Liver (tissue), 9 donors: ENCODE measurements around the gene DDB1. TPM values are rescaled to one million over a fixed set of nuclear protein-coding genes. Genes with fewer than 3 reads are reported as not detected.

Experiments used
- DNase-seq: peaks from one replicate; pipeline ENCODE4 v3.0.0-alpha.2; 2017; ENCODE audit warnings: low spot score
- H3K27ac ChIP-seq, 2 donors: one replicate each; pipeline ENCODE4 v1.7.0; 2013; ENCODE audit warnings: inconsistent platforms in 2 of 2, low read length in 2 of 2, control low read depth in 1 of 2, low read depth in 1 of 2, mild to moderate bottlenecking in 1 of 2
- H3K27me3 ChIP-seq, 4 donors: one replicate each; pipeline versions ENCODE4 v1.6.1 to v1.7.0; 2013; ENCODE audit warnings: low read length in 3 of 4, inconsistent platforms in 1 of 4, mild to moderate bottlenecking in 1 of 4, moderate library complexity in 1 of 4; ENCODE audit not compliant: control insufficient read depth in 4 of 4, insufficient read depth in 4 of 4
- H3K36me3 ChIP-seq, 4 donors: one replicate each; pipeline versions ENCODE4 v1.6.1 to v1.7.0; 2013; ENCODE audit warnings: low read length in 3 of 4, mild to moderate bottlenecking in 3 of 4, low read depth in 1 of 4, moderate library complexity in 1 of 4; ENCODE audit not compliant: control insufficient read depth in 4 of 4, insufficient read depth in 3 of 4
- H3K4me1 ChIP-seq, 4 donors: one replicate each; pipeline versions ENCODE4 v1.6.1 to v1.7.0; 2013; ENCODE audit warnings: low read length in 3 of 4, mild to moderate bottlenecking in 3 of 4, moderate library complexity in 1 of 4; ENCODE audit not compliant: control insufficient read depth in 4 of 4, insufficient read depth in 4 of 4
- H3K4me3 ChIP-seq, 3 donors: one replicate each; pipeline versions ENCODE4 v1.6.1 to v1.7.0; 2013; ENCODE audit warnings: low read length in 3 of 3, control low read depth in 1 of 3, low read depth in 1 of 3, mild to moderate bottlenecking in 1 of 3
- H3K9ac ChIP-seq, 2 donors: one replicate each; pipeline ENCODE4 v1.7.0; 2013; ENCODE audit warnings: low read length in 2 of 2, mild to moderate bottlenecking in 2 of 2, moderate library complexity in 2 of 2, control low read depth in 1 of 2, low read depth in 1 of 2
- H3K9me3 ChIP-seq, 4 donors: one replicate each; pipeline versions ENCODE4 v1.6.1 to v1.7.0; 2013; ENCODE audit warnings: low read length in 3 of 4; ENCODE audit not compliant: control insufficient read depth in 4 of 4
- EGR1 ChIP-seq, 2 donors: IDR thresholded peaks; 2 replicates each; pipeline ENCODE4 v1.6.1; 2016 to 2018; ENCODE audit warnings: antibody characterized with exemption in 2 of 2, low read depth in 2 of 2
- FOXA1 ChIP-seq: IDR thresholded peaks from 2 replicates; pipeline ENCODE4 v1.6.1; 2016; ENCODE audit warnings: antibody characterized with exemption
- FOXA2 ChIP-seq: IDR thresholded peaks from 2 replicates; pipeline ENCODE4 v1.6.1; 2016; ENCODE audit warnings: antibody characterized with exemption
- GABPA ChIP-seq, 2 donors: IDR thresholded peaks in 1 of 2; conservative IDR thresholded peaks in 1 of 2; 2 replicates each; pipeline ENCODE4 v1.6.1; 2016; ENCODE audit warnings: antibody characterized with exemption in 2 of 2, mild to moderate bottlenecking in 1 of 2, moderate library complexity in 1 of 2
- HNF4A ChIP-seq, 2 donors: conservative IDR thresholded peaks; 2 replicates each; pipeline ENCODE4 v1.6.1; 2016; ENCODE audit warnings: antibody characterized with exemption in 2 of 2, mild to moderate bottlenecking in 2 of 2
- HNF4G ChIP-seq: IDR thresholded peaks from 2 replicates; pipeline ENCODE4 v1.6.1; 2016; ENCODE audit warnings: antibody characterized with exemption
- JUND ChIP-seq, 2 donors: IDR thresholded peaks; 2 replicates each; pipeline ENCODE4 v1.6.1; 2016; ENCODE audit warnings: antibody characterized with exemption in 2 of 2
- NR2F2 ChIP-seq: IDR thresholded peaks from 2 replicates; pipeline ENCODE4 v1.6.1; 2016; ENCODE audit warnings: antibody characterized with exemption
- RAD21 ChIP-seq, 2 donors: IDR thresholded peaks; 2 replicates each; pipeline ENCODE4 v1.6.1; 2016; ENCODE audit warnings: antibody characterized with exemption in 2 of 2, mild to moderate bottlenecking in 2 of 2
- RXRA ChIP-seq, 2 donors: IDR thresholded peaks; 2 replicates each; pipeline ENCODE4 v1.6.1; 2017 to 2018; ENCODE audit warnings: antibody characterized with exemption in 2 of 2, mild to moderate bottlenecking in 1 of 2
- SP1 ChIP-seq: IDR thresholded peaks from 2 replicates; pipeline ENCODE4 v1.6.1; 2018; ENCODE audit warnings: antibody characterized with exemption, mild to moderate bottlenecking
- TAF1 ChIP-seq: conservative IDR thresholded peaks from 2 replicates; pipeline ENCODE4 v1.6.1; 2016; ENCODE audit warnings: antibody characterized with exemption, mild to moderate bottlenecking
- YY1 ChIP-seq: IDR thresholded peaks from 2 replicates; pipeline ENCODE4 v1.6.1; 2016; ENCODE audit warnings: antibody characterized with exemption, mild to moderate bottlenecking
- WGBS: extraction: QIAGEN DNeasy Blood & Tissue Kit; methylation state at CpG from one replicate; pipeline ENCODE4 v1.1.7; 2013; 5-methylcytosine and 5-hydroxymethylcytosine counted together
- polyA plus RNA-seq, 2 donors: library from polyadenylated mRNA; stranded (reverse) in 1 of 2; unstranded in 1 of 2; fragments of 200-250 nt in 1 of 2; fragments of >200 nt in 1 of 2; fragmentation: Nextera tagmentation in 1 of 2; extraction: Ambion mirVana in 1 of 2; gene quantifications; one replicate each; pipeline versions ENCODE4 v1.2.1 to v1.2.3, GENCODE V29; 2013 to 2015
- total RNA-seq, 2 donors: library from RNA; depleted of rRNA; stranded (reverse); fragments of >200 nt; gene quantifications; one replicate each; pipeline ENCODE4 v1.2.3, GENCODE V29; 2014
- TF ChIP-seq, protein P1 (sequence below): IDR thresholded peaks from 2 replicates; pipeline ENCODE4 v1.6.1; 2016; ENCODE audit warnings: antibody characterized with exemption
- TF ChIP-seq, protein P2 (sequence below): fragments of 150-350 bp; IDR thresholded peaks from 2 replicates; pipeline ENCODE4 v1.5.1; 2017; ENCODE audit warnings: improper control_type of control experiment, low read depth, low read length; ENCODE audit not compliant: missing input control
- TF ChIP-seq, protein P3 (sequence below): IDR thresholded peaks from 2 replicates; pipeline ENCODE4 v1.6.1; 2016; ENCODE audit warnings: antibody characterized with exemption
- TF ChIP-seq, protein P4 (sequence below): IDR thresholded peaks from 2 replicates; pipeline ENCODE4 v1.6.1; 2016; ENCODE audit warnings: antibody characterized with exemption, mild to moderate bottlenecking
- TF ChIP-seq, protein P5 (sequence below): IDR thresholded peaks from 2 replicates; pipeline ENCODE4 v1.6.1; 2016; ENCODE audit warnings: antibody characterized with exemption
- donor health status: healthy.
- donor health status: healthy.
- donor health status: healthy.
- donor health status: healthy.
- donor health status: healthy.

The DDB1 gene
- total and polyA plus RNA-seq, 4 donors, result 37.5 to 146 (median 88.9) TPM

DNA sequence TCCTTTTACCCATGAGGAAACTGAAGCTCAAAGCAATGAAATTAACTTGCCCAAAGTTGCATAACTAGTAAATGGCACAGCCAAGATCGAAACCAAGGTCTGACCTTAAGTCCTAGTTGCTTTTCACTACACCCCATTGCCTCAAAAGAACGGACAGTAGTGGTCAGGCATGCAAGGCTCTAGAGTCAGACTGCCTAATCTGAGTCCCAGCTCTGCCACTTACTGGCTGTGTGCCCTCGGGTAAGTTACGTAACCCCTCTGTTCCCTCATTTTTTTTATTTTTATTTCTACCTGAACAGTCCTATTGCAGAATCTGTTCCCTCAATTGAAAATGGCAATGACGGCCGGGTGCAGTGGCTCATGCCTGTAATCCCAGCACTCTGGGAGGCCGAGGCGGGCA is 19.1 kb upstream of the DDB1 start:
- H3K4me1 ChIP-seq, result peaks cover 0 to 11% (median 5%) of the 10 kb centered on the region in 4 donors
- no peak overlapping the region for H3K4me3 ChIP-seq

More for the DNA sequence above, 19.1 kb upstream of the DDB1 start:
- DNase-seq, result no peak
- TF ChIP-seq HNF4A (conservative IDR thresholded peaks at IDR 0.05), result no peak
- no peak for TF ChIP-seq FOXA1
- TF ChIP-seq TAF1, result no peak
- no peak for TF ChIP-seq GABPA (IDR thresholded peaks at IDR 0.05 in 1 of 2, conservative IDR thresholded peaks at IDR 0.05 in 1 of 2)
- TF ChIP-seq, protein P1, sequence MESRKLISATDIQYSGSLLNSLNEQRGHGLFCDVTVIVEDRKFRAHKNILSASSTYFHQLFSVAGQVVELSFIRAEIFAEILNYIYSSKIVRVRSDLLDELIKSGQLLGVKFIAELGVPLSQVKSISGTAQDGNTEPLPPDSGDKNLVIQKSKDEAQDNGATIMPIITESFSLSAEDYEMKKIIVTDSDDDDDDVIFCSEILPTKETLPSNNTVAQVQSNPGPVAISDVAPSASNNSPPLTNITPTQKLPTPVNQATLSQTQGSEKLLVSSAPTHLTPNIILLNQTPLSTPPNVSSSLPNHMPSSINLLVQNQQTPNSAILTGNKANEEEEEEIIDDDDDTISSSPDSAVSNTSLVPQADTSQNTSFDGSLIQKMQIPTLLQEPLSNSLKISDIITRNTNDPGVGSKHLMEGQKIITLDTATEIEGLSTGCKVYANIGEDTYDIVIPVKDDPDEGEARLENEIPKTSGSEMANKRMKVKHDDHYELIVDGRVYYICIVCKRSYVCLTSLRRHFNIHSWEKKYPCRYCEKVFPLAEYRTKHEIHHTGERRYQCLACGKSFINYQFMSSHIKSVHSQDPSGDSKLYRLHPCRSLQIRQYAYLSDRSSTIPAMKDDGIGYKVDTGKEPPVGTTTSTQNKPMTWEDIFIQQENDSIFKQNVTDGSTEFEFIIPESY, result no peak
- no peak for TF ChIP-seq FOXA2
- TF ChIP-seq, protein P2, sequence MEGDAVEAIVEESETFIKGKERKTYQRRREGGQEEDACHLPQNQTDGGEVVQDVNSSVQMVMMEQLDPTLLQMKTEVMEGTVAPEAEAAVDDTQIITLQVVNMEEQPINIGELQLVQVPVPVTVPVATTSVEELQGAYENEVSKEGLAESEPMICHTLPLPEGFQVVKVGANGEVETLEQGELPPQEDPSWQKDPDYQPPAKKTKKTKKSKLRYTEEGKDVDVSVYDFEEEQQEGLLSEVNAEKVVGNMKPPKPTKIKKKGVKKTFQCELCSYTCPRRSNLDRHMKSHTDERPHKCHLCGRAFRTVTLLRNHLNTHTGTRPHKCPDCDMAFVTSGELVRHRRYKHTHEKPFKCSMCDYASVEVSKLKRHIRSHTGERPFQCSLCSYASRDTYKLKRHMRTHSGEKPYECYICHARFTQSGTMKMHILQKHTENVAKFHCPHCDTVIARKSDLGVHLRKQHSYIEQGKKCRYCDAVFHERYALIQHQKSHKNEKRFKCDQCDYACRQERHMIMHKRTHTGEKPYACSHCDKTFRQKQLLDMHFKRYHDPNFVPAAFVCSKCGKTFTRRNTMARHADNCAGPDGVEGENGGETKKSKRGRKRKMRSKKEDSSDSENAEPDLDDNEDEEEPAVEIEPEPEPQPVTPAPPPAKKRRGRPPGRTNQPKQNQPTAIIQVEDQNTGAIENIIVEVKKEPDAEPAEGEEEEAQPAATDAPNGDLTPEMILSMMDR, result no peak
- no peak for TF ChIP-seq HNF4G
- no peak for TF ChIP-seq JUND (IDR thresholded peaks at IDR 0.05)
- no peak for TF ChIP-seq SP1
- TF ChIP-seq, protein P3, sequence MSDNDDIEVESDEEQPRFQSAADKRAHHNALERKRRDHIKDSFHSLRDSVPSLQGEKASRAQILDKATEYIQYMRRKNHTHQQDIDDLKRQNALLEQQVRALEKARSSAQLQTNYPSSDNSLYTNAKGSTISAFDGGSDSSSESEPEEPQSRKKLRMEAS, result no peak
- no peak for TF ChIP-seq RXRA (IDR thresholded peaks at IDR 0.05)
- TF ChIP-seq NR2F2, result no peak
- TF ChIP-seq, protein P4, sequence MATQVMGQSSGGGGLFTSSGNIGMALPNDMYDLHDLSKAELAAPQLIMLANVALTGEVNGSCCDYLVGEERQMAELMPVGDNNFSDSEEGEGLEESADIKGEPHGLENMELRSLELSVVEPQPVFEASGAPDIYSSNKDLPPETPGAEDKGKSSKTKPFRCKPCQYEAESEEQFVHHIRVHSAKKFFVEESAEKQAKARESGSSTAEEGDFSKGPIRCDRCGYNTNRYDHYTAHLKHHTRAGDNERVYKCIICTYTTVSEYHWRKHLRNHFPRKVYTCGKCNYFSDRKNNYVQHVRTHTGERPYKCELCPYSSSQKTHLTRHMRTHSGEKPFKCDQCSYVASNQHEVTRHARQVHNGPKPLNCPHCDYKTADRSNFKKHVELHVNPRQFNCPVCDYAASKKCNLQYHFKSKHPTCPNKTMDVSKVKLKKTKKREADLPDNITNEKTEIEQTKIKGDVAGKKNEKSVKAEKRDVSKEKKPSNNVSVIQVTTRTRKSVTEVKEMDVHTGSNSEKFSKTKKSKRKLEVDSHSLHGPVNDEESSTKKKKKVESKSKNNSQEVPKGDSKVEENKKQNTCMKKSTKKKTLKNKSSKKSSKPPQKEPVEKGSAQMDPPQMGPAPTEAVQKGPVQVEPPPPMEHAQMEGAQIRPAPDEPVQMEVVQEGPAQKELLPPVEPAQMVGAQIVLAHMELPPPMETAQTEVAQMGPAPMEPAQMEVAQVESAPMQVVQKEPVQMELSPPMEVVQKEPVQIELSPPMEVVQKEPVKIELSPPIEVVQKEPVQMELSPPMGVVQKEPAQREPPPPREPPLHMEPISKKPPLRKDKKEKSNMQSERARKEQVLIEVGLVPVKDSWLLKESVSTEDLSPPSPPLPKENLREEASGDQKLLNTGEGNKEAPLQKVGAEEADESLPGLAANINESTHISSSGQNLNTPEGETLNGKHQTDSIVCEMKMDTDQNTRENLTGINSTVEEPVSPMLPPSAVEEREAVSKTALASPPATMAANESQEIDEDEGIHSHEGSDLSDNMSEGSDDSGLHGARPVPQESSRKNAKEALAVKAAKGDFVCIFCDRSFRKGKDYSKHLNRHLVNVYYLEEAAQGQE, result no peak
- no peak for TF ChIP-seq YY1
- no peak for TF ChIP-seq RAD21 (IDR thresholded peaks at IDR 0.05)
- no peak for TF ChIP-seq EGR1 (IDR thresholded peaks at IDR 0.05; ENCODE audit: low read depth in 2 of 2)
- TF ChIP-seq, protein P5, sequence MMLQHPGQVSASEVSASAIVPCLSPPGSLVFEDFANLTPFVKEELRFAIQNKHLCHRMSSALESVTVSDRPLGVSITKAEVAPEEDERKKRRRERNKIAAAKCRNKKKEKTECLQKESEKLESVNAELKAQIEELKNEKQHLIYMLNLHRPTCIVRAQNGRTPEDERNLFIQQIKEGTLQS, result no peak
- Histone ChIP-seq H3K27me3 (no peaks in the 10 kb centered on the region), H3K9me3 (no peaks in the 10 kb centered on the region), H3K36me3 (peaks cover 3 to 12% (median 9%) of the 10 kb centered on the region in 4 donors), H3K27ac (no peak overlapping the region), H3K9ac (no peak overlapping the region)
- WGBS, result 75% methylated on average over 8 of the region's 8 CpGs
